AG08396 (cell line): Measurements from ENCODE around the gene BECN2.
"Not testable (repeated sequence)": the region's sequence is repeated elsewhere in the genome, so short reads cannot be mapped to it uniquely, and the experiment has no call there.

Source experiments
- DNase-seq: peaks from one replicate; pipeline ENCODE4 v3.0.0; 2012; ENCODE audit warnings: low spot score, mixed read lengths

BECN2 gene

GRCh38 chr1:241979926-241980325 lies 22.4 kb downstream of the BECN2 start:
- no peak for DNase-seq

GRCh38 chr1:241985787-241986186 lies 28.2 kb downstream of the BECN2 start:
- peak; percentile 32 for DNase-seq

GRCh38 chr1:241988389-241988930 lies 30.9 kb downstream of the BECN2 start:
- not testable (repeated sequence) for DNase-seq

- DNase-seq = peak; percentile 75
These were observed 32.5 kb downstream of the BECN2 start for GRCh38 chr1:241990040-241990439.

- no peak for DNase-seq
These were observed 35.2 kb downstream of the BECN2 start for GRCh38 chr1:241992734-241993133.

GRCh38 chr1:241994171-241994570 lies 36.6 kb downstream of the BECN2 start:
- DNase-seq = no peak

- no peak for DNase-seq
These were observed 39.9 kb downstream of the BECN2 start for GRCh38 chr1:241997401-241997998.

GRCh38 chr1:241998412-241998921 lies 40.9 kb downstream of the BECN2 start:
- DNase-seq = peak; percentile 67

- no peak for DNase-seq
These were observed 41.5 kb downstream of the BECN2 start, which contains the start of gene MAP1LC3C for GRCh38 chr1:241999026-241999425. MAP1LC3C (minus strand) TSS chr1:241999098; CDS start chr1:241999008, 90 bp downstream.

GRCh38 chr1:242000434-242000833 lies 42.9 kb downstream of the BECN2 start:
- no peak for DNase-seq

- no peak for DNase-seq
These were observed 44.5 kb downstream of the BECN2 start for GRCh38 chr1:242002072-242002471.

- DNase-seq = no peak
These were observed 44.9 kb downstream of the BECN2 start for GRCh38 chr1:242002510-242002909.

GRCh38 chr1:242004751-242005495 lies 47.4 kb downstream of the BECN2 start:
- DNase-seq = no peak

GRCh38 chr1:242005866-242006535 lies 48.4 kb downstream of the BECN2 start:
- no peak for DNase-seq

GRCh38 chr1:242006976-242007375 lies 49.4 kb downstream of the BECN2 start:
- no peak for DNase-seq
